Stomach (tissue), 4 donors: Measurements from ENCODE around the gene MAPK8IP2.
"Not testable (repeated sequence)": the region's sequence is repeated elsewhere in the genome, so short reads cannot be mapped to it uniquely, and the experiment has no call there.

Experiments
- POLR2A ChIP-seq, 4 donors: fragments of 450-650 bp; IDR thresholded peaks; one replicate each; pipeline ENCODE4 v1.6.1; 2016; ENCODE audit warnings: antibody characterized with exemption in 4 of 4, control low read depth in 2 of 4, mild to moderate bottlenecking in 1 of 4, moderate library complexity in 1 of 4
- POLR2AphosphoS5 ChIP-seq, 3 donors: sonication (generic); formaldehyde crosslinking; IDR thresholded peaks; one replicate each; pipeline ENCODE4 v1.6.1; 2016; ENCODE audit warnings: antibody characterized with exemption in 3 of 3
- TF ChIP-seq, protein P1 (sequence below), 7 experiments: fragments of 450-650 bp in 4 of 7; fragments of 200-600 bp in 3 of 7; sonication (generic) in 3 of 7; IDR thresholded peaks; one replicate each; pipeline ENCODE4 v1.5.1; 2016 to 2019; ENCODE audit warnings: antibody characterized with exemption in 7 of 7, control low read depth in 2 of 7, mild to moderate bottlenecking in 1 of 7

DNA sequence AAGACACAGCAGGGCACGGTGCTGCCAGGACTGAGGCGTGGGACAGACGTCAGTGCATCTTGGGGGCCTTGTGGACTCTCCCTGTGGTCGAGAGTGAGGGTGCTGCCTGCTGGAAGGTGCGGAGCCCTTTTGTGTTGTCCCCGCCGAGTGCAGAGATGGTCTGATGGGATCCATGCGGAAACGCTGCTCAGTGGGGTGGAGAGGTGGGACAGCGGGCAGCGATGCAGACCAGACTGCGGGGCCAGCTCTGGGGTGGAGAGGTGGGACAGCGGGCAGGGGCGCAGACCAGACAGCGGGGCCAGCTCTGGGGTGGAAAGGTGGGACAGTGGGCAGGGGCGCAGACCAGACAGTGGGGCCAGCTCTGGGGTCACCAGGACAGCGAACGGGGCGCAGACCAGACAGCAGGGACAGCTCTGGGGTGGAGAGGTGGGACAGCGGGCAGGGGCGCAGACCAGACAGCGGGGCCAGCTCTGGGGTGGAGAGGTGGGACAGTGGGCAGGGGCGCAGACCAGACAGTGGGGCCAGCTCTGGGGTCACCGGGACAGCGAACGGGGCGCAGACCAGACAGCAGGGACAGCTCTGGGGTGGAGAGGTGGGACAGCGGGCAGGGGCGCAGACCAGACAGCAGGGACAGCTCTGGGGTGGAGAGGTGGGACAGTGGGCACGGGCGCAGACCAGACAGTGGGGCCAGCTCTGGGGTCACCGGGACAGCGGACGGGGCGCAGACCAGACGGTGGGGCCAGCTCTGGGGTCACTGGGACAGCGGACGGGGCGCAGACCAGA, 7.7 kb downstream of the MAPK8IP2 start:
- TF ChIP-seq, protein P1, sequence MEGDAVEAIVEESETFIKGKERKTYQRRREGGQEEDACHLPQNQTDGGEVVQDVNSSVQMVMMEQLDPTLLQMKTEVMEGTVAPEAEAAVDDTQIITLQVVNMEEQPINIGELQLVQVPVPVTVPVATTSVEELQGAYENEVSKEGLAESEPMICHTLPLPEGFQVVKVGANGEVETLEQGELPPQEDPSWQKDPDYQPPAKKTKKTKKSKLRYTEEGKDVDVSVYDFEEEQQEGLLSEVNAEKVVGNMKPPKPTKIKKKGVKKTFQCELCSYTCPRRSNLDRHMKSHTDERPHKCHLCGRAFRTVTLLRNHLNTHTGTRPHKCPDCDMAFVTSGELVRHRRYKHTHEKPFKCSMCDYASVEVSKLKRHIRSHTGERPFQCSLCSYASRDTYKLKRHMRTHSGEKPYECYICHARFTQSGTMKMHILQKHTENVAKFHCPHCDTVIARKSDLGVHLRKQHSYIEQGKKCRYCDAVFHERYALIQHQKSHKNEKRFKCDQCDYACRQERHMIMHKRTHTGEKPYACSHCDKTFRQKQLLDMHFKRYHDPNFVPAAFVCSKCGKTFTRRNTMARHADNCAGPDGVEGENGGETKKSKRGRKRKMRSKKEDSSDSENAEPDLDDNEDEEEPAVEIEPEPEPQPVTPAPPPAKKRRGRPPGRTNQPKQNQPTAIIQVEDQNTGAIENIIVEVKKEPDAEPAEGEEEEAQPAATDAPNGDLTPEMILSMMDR (IDR thresholded peaks at IDR 0.05), result not testable (repeated sequence)
- not testable (repeated sequence) for TF ChIP-seq POLR2AphosphoS5, POLR2A (IDR thresholded peaks at IDR 0.05)
